KOPT-K1 (cell line): ENCODE measurements around the gene NHLRC2.
A peak's percentile ranks its signal among the peaks of the same experiment; 100 is the strongest.

ENCODE experiments used
- H3K27ac ChIP-seq: fragments of 200-600 bp; sonication (generic); 2 replicates; pipeline ENCODE4 v1.5.1; 2016; ENCODE audit warnings: antibody characterized with exemption, mild to moderate bottlenecking, low read depth, low read length; ENCODE audit not compliant: poor library complexity, severe bottlenecking
- H3K36me3 ChIP-seq: fragments of 200-600 bp; sonication (generic); 2 replicates; pipeline ENCODE4 v1.5.1; 2017; ENCODE audit warnings: antibody characterized with exemption, mild to moderate bottlenecking, low read length, moderate library complexity; ENCODE audit not compliant: insufficient read depth
- H3K9me3 ChIP-seq: fragments of 200-600 bp; sonication (generic); 2 replicates; pipeline ENCODE4 v1.5.1; 2017; ENCODE audit warnings: antibody characterized with exemption, low read length, mild to moderate bottlenecking; ENCODE audit not compliant: insufficient read depth, poor library complexity, severe bottlenecking

Gene NHLRC2

DNA sequence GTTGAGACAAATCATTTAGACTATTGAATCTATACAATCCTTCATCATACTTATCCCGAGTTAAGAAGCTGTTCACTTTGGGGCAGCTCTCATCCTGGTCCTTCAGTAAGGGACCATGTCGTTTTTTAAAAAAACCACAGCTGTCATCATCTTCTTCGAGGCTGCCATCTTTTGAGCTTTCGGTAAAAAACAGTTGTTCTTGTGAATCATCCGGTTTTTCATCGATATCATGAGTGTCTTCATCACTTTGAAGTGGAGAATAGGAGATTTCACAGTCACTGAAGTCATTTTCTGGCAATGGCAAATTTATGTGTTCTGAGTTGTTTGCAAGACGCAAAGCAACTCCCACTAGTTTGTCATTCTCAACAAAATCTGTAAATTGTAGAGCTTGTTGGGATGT lies 4.5 kb upstream of the NHLRC2 start:
- Histone ChIP-seq H3K27ac (peak overlapping the region; percentile 64), H3K9me3 (no peaks in the 10 kb centered on the region), H3K36me3 (peaks cover 16% of the 10 kb centered on the region)

GRCh38 chr10:113853578-113854012 lies 866 bp upstream of the NHLRC2 start:
- Histone ChIP-seq H3K36me3 (peaks cover 5% of the 10 kb centered on the region), H3K27ac (peak overlapping the region; percentile 93)

GRCh38 chr10:113854761-113855588 lies 514 bp downstream of the NHLRC2 start:
- Histone ChIP-seq H3K27ac (peak overlapping the region; percentile 93), H3K36me3 (peaks cover 19% of the 10 kb centered on the region)

More at GRCh38 chr10:113853578-113854012, 866 bp upstream of the NHLRC2 start:
- no peaks in the 10 kb centered on the region for H3K9me3 ChIP-seq

GRCh38 chr10:113856563-113856962 lies 2.1 kb downstream of the NHLRC2 start:
- peaks cover 35% of the 10 kb centered on the region for H3K36me3 ChIP-seq
- H3K9me3 ChIP-seq, result peaks cover 8% of the 10 kb centered on the region
- no peak overlapping the region for H3K27ac ChIP-seq

More at GRCh38 chr10:113854761-113855588, 514 bp downstream of the NHLRC2 start:
- H3K9me3 ChIP-seq, result no peaks in the 10 kb centered on the region

DNA sequence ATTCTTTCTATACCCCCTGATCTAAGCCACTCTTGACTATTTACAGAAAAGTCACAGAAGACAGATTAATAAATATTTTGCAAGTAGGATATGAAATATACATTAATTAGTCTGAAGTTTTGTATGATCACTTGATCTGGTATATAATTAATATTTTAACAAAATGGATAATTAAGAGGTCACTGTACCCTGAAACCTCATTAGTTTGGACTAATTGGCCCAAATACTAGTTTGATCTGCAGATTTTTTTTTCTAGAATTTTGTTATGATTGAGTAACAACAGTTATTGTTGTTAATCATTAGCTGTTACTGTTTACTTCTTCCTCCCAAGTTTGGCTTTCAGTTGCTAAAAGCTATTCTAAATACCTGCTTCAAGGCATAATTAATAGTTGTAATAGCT lies 2.7 kb downstream of the NHLRC2 start:
- H3K27ac ChIP-seq, result no peak overlapping the region
- H3K9me3 ChIP-seq, result peaks cover 8% of the 10 kb centered on the region
- peaks cover 41% of the 10 kb centered on the region for H3K36me3 ChIP-seq

DNA sequence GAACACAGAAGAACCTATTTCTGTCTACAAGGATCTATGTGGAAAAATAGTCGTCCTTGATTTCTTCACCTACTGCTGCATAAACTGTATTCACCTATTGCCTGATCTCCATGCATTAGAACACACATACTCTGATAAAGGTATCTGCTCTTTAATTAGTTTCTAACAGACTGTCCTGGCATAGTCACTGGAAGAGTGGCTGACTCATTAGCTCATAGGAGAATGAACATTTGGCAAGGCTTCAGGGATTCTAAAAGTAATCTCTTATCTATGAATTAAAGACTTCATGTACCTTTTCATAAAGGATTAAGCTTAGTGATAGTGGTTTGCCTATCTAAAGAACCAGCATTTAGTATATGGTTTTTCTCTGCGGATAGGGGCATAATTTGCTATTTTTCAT lies 4.1 kb downstream of the NHLRC2 start:
- H3K27ac ChIP-seq, result no peak overlapping the region
- peaks cover 54% of the 10 kb centered on the region for H3K36me3 ChIP-seq
- peaks cover 8% of the 10 kb centered on the region for H3K9me3 ChIP-seq

DNA sequence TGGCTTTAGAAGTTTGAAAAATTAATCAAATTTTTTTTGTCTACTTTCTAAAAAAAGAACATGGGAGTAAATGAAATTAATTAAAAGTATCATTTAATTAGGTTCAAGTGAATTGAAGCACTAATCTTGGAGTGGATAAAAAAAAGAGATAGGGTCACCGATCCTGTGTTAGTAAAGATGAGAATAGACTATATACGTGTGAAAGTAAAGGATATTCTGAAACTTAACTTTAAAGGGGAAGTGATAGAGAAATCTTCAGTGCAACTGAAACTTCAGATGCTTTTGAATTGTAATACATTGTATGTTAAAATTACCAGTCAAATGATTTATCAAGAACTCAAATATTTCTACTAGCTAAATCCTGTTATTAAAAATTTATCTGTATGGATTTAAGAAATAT lies 4.8 kb downstream of the NHLRC2 start:
- Histone ChIP-seq H3K36me3 (peaks cover 61% of the 10 kb centered on the region), H3K27ac (no peak overlapping the region), H3K9me3 (peaks cover 8% of the 10 kb centered on the region)

- no peak overlapping the region for H3K27ac ChIP-seq
- peaks cover 6% of the 10 kb centered on the region for H3K9me3 ChIP-seq
- peaks cover 50% of the 10 kb centered on the region for H3K36me3 ChIP-seq
Measured at GRCh38 chr10:113865901-113866300, 11.4 kb downstream of the NHLRC2 start.

GRCh38 chr10:113866551-113867394 lies 12.3 kb downstream of the NHLRC2 start:
- Histone ChIP-seq H3K9me3 (peaks cover 4% of the 10 kb centered on the region), H3K36me3 (peaks cover 42% of the 10 kb centered on the region), H3K27ac (no peak overlapping the region)

DNA sequence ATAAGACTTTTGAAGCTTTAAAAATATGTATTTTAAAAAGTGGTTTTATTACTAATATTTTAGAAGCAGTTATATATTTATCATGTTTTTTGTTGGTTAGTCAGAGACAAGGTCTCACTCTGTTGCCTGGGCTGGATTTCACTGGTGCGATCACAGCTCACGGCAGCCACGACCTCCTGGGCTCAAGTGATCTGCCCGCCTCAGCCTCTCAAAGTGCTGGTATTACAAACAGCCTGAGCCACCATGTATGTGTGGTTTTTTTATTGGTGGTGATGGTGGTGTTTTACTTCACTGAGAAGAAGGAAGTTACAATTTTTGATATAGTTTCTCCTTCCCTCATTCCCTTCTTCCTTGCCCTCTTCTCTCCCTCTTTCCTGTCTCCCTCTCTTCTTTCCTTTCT lies 13.4 kb downstream of the NHLRC2 start:
- H3K9me3 ChIP-seq, result peaks cover 14% of the 10 kb centered on the region
- H3K27ac ChIP-seq, result no peak overlapping the region
- peaks cover 37% of the 10 kb centered on the region for H3K36me3 ChIP-seq

GRCh38 chr10:113869789-113870188 lies 15.3 kb downstream of the NHLRC2 start:
- Histone ChIP-seq H3K36me3 (peaks cover 18% of the 10 kb centered on the region), H3K9me3 (peaks cover 14% of the 10 kb centered on the region), H3K27ac (no peak overlapping the region)

DNA sequence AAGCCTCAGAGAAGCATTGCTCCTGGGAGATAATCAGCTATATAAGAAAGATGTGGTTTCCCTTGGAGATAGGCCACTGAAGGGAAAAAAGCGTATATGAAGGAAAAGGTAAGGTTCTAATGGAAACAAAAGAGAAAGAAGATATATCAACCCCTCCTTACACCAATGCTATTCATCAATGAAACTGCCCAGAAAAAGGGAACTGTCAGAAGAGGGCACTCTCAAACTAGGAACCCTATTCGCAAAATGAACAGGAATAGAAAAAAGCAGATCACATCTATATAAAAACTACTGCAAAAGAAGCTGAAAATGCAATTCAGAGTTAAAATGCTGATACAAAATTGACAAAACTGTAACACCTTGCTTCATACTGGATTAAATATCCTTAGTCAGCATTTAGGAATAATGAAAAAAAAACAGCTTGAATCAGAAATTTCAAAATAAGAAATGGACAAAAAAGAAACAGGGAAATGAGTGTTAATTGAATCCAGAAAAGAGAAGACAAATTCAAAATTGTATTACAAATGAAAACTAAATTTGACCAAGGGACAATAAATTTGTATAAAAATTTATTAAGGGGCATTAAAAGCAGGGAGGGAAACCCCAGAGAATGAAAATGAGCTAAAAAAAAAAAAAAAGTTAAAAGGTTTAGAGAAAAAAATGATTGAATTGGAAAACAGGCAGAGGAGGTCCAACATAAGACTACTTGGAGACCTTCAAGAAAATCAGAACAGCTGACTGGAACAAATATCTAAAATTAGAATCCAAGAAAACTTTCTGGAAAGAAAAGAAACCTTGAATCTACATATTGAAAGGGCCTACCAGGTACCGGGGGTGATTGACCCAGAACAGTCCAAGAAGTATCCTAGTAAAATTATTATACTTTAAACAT lies 17.9 kb downstream of the NHLRC2 start:
- Histone ChIP-seq H3K27ac (no peak overlapping the region), H3K36me3 (peaks cover 28% of the 10 kb centered on the region), H3K9me3 (peaks cover 14% of the 10 kb centered on the region)

GRCh38 chr10:113875212-113875611 lies 20.8 kb downstream of the NHLRC2 start:
- H3K9me3 ChIP-seq, result peaks cover 14% of the 10 kb centered on the region
- no peak overlapping the region for H3K27ac ChIP-seq
- H3K36me3 ChIP-seq, result peaks cover 42% of the 10 kb centered on the region

DNA sequence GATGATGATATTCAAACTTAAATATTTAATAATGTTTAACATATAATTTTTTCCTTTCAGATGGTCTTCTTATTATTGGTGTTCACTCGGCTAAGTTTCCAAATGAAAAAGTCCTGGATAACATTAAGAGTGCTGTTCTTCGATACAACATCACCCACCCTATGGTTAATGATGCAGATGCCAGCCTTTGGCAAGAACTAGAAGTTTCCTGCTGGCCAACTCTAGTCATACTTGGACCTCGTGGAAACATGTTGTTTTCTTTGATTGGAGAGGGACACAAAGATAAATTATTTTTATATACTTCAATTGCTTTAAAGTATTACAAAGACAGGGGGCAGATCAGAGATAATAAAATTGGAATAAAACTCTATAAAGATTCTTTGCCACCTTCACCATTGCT lies 22.0 kb downstream of the NHLRC2 start:
- Histone ChIP-seq H3K27ac (no peak overlapping the region), H3K9me3 (peaks cover 13% of the 10 kb centered on the region), H3K36me3 (peaks cover 42% of the 10 kb centered on the region)
